Activated CD8-positive, alpha-beta memory T cell treated with anti-CD3 and anti-CD28 coated beads, Interleukin-2, amount 50 U/mL, for 4 hours (primary cell): Measurements from ENCODE around the gene MRM3.
"Not testable (repeated sequence)": the region's sequence is repeated elsewhere in the genome, so short reads cannot be mapped to it uniquely, and the experiment has no call there.

Experiments
- DNase-seq: peaks from one replicate; pipeline ENCODE4 v3.0.0-alpha.2; 2020

MRM3 gene

DNA sequence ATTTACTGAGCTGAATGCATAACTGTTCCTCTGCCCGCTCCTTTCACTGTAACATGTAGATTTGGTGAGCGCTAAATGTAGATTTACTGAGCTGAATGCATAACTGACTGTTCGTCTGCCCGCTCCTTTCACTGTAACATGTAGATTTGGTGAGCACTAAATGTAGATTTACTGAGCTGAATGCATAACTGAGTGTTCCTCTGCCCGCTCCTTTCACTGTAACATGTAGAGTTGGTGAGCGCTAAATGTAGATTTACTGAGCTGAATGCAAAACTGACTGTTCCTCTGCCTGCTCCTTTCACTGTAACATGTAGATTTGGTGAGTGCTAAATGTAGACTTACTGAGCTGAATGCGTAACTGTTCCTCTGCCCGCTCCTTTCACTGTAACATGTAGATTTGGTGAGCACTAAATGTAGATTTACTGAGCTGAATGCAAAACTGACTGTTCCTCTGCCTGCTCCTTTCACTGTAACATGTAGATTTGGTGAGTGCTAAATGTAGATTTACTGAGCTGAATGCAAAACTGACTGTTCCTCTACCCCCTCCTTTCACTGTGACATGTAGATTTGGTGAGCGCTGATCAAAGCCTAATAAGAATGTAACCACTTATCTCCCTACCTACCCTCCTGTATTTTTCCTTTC lies 26.7 kb upstream of the MRM3 start:
- DNase-seq: not testable (repeated sequence)

- DNase-seq: not testable (repeated sequence)
These were observed 26.1 kb upstream of the MRM3 start for GRCh38 chr17:756010-756567.

GRCh38 chr17:759964-760363 lies 22.2 kb upstream of the MRM3 start:
- no peak for DNase-seq

GRCh38 chr17:760371-760770 lies 21.8 kb upstream of the MRM3 start:
- no peak for DNase-seq

GRCh38 chr17:767076-767475 lies 15.1 kb upstream of the MRM3 start:
- no peak for DNase-seq

DNA sequence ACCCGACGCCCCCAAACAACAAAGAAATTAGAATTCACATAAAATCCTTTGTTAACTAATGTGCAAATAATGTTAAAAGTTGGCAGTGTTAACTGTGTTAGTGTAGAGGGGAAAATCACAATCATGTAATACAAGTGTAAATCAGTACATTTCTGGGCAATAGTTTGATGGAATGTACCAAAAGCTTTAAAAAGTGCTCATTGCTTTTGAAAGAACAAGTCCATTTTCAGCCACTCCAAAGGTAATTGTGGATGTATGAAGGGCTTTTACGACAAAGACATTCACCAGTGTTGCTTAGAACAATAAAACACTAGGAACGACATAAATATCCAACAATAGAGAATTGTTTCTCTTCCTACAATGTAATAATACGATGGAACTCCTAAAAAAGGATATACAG lies 9.1 kb upstream of the MRM3 start:
- DNase-seq: no peak

GRCh38 chr17:773467-774312 lies 8.5 kb upstream of the MRM3 start:
- no peak for DNase-seq

- no peak for DNase-seq
These were observed 7.9 kb upstream of the MRM3 start for GRCh38 chr17:774313-774584.

- DNase-seq: no peak
These were observed 4.1 kb upstream of the MRM3 start for GRCh38 chr17:778096-778495.

DNA sequence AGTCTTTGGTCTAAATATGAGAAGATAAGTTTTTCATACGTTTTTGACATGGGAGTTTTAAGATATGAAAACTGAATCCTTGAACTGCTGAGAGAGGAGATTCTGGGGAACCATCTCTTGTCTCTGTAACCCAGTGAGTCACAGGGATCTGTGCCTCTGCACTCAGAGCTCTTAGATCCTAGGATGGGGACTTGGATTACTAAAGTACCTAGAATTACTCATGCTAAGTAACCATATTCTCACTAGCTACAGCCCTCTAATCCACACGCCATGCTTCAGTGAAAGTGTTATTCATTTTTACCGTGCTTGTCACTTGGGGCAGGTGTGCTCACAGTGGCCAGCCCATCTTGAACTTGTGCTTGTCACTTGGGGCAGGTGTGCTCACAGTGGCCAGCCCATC lies 2.0 kb downstream of the MRM3 start:
- DNase-seq: no peak

- not testable (repeated sequence) for DNase-seq
These were observed 3.7 kb downstream of the MRM3 start for GRCh38 chr17:785901-786300.

DNA sequence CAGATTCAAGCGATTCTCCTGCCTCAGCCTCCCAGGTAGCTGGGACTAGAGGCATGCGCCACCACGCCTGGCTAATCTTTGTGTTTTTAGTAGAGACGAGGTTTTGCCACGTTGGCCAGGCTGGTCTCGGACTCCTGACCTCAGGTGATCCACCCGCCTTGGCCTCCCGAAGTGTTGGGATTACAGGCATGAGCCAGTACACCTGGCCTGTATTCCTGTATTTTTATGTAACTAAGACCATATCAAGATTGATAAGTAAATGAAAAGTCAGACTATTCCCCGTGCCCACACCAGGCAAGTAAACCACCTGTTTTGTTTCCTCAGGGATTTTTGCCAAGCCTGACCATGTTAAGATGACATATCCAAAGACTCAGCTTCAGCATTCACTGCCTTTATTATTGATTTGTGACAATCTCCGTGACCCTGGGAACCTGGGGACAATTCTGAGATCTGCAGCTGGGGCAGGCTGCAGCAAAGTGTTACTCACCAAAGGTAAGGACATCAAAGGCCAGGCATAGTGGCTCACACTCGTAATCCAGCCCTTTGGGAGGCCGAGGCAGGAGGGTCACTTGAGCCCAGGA lies 5.6 kb downstream of the MRM3 start:
- DNase-seq: no peak

DNA sequence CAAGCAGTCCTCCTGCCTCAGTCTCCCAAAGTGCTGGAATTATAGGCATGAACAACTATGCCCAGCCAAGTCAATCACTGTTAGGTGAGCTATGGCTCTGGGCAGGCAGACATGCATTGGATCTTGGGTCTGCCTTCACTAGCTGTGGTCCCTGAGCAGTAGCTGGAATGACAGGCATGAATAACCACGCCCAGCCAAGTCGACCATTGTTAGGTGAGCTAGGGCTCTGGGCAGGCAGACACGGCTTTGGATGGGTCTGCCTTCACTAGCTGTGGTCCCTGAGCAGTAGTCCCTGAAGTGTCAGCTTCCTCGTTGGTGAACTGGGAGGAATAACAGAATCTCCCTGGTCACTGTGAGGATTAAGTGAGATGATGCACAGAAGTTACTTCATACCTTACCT lies 6.4 kb downstream of the MRM3 start:
- no peak for DNase-seq

DNA sequence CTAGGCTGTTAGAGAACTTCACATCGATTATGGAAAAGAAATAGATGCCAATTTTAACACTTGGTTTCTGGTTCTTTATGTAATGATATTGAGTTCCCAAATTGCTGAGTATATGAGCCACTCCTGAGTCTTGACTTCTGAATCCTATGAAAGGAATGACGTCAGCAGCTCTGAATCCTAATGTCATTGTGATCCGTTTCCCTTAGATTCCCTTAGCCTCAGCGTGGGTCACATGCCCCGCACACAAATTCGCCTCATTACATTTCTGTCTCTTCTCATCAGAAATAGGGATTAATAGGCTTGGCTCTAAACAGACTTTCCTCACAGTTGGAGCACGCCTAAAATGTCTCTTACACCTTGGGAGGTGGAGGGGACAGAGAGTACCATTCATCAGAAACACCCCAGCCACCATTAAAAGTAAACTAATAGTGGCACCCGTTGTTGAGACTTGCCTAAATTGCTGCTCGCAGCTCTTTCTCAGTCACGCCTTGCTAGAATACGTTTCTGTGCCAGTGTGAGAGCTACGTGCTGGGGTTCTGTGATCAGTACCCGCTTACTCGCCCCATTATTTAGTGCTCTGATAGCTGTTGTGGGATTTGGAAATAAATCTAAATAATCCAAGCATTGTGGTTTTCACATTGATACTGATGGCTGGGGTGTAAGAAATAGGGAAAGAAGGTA lies 7.1 kb downstream of the MRM3 start:
- no peak for DNase-seq

DNA sequence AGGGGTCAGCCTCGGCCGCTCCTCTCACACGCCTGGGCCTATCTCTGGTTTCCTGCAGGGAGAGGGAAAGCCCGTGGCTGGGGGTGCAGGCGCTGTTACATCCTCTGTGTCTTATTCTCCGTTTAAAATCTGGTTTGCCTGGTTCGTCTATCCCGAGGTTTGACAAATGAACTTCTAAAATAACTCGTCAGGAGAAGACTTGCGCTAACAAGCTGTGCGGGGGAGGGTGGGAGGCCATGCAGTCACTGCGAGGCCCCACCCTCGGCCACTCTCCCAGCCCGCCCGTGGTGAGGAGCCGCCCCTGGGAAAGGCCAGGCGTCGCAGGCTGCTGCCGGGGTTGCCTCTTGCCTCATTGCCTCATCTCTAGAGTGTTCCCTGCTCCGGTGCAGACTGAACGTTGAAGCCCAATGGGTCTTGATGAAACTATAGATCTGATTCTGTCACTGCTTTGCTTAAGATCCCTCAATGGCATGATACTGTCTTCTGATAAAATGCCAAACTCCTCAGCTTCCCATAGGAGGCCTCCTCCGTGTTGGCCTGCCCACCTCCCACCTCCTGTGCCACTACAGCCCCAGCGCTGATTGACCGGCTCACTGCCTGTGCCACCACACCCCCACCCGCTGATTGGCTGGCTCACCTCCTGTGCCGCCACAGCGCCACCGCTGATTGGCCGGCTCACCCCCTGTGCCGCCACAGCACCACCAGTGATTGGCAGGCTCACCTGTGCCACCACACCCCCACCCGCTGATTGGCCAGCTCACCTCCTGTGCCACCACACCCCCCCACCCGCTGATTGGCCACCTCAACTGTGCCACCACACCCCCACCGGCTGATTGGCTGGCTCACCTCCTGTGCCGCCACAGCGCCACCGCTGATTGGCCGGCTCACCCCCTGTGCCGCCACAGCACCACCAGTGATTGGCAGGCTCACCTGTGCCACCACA lies 8.0 kb downstream of the MRM3 start:
- DNase-seq: not testable (repeated sequence)

- DNase-seq: not testable (repeated sequence)
These were observed 8.7 kb downstream of the MRM3 start for GRCh38 chr17:790874-791247.

- DNase-seq: no peak
These were observed 9.7 kb downstream of the MRM3 start for GRCh38 chr17:791829-792228.

DNA sequence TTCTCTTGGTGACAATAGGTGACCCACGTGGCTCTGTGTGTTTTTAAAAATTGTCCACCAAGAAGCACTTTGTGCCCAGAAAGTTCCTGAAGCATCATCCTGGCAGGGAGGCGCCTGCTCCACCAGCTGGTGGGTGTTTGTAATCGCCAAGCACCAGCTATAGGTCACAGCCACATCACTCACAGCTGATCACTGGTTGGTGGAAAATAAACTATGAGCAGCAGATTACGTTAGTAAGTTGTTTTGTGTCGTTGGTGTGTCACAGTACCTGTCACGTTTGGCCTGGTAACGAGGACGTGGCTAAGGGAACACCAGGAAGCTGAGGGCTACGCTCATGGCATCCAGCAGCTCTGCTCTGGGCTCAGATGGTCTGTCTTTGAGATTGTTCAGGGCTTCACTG lies 10.1 kb downstream of the MRM3 start:
- no peak for DNase-seq

- DNase-seq: peak; percentile 33
These were observed 12.7 kb downstream of the MRM3 start for GRCh38 chr17:794876-795275.

GRCh38 chr17:795276-795675 lies 13.1 kb downstream of the MRM3 start:
- DNase-seq: no peak

GRCh38 chr17:795721-796120 lies 13.6 kb downstream of the MRM3 start:
- no peak for DNase-seq

DNA sequence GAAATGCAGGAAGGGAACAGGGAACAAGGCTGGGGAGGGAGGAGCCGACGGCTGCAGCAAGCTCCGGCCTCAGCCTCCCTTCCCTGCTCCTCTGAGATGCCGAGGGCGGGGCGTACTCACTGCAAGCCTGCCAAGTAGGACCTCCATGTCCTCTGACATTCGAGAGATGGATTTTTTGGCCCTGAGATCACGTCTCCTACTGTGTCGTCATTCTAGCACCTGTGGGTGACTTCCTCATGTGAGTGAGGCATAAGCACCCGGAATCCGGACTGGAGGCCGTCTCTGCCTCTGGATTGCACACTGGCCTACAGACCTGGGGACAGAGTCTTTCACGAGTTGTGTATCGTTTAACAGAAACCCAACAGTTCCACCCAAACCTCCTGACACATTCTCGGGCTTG lies 14.5 kb downstream of the MRM3 start:
- DNase-seq: no peak
